Stimulated activated CD8-positive, alpha-beta memory T cell treated with anti-CD3 and anti-CD28 coated beads, Interleukin-12 subunit alpha, Interleukin-12 subunit beta, amount 100 ng/mL, for 24 hours (primary cell): ENCODE measurements around the gene ACTRT2.

ENCODE experiments used
- DNase-seq: peaks from one replicate; pipeline ENCODE4 v3.0.0-alpha.2; 2020; ENCODE audit errors: extremely low read depth

ACTRT2 gene

DNA sequence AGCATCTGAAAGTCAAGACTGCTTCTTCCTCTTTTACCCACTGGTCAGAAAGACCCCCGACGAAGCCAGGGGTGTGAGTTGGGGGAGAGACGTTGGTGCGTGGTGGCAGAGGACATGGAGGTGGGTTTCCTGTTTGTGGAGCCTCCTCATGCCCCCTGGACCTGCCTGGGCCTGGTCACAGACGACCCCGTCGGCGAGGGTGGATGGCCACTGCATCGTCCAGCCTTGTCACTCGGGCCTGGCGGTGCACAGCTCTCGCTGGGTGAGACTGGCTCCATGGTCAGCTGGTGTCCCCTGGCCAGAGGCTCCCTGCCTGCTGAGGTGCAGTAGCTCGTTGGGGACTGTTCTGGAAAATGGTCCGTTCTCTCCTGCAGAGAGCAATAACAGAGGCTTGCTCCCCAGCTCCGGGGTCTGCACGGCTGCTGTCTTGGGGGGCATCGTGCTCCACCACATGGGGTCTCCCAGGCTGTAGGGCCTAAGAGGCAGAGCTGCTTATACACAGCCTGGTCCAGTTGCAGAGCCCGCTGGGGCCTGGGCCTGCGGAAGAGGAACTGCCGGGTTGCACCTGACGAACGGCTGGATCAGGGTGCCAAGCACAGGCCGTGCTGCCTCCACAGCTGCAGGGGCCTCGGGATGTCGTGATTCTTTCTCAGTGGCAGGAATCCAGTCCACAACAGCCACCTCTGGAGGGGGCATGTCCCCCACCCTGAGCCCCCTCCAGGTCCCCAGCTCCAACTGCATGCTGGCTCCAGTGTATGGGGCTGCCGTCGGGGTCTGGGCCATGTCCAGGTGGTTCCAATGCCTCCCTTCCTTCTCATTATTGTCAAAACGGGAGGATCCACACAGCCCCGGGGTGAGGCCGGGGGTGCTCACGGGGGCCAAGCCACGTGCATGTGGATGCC lies 18.0 kb upstream of the ACTRT2 start:
- DNase-seq, result no peak

DNA sequence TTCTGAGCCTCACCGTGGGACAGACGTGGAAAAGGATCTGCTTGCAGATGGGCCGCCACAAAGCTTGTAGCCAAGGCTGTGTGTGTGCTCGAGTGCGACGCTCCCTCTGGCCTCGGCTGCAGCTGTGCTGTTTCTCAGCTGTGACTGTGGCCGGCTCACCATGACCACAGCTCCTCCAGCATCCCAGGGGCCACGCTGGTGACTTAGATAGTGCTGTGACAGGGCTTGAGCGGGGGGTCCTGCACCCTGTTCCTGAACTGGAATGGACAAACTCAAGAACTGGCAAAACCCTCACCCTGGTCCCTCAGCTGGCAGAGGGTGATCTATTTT lies 17.4 kb upstream of the ACTRT2 start:
- DNase-seq, result no peak

DNA sequence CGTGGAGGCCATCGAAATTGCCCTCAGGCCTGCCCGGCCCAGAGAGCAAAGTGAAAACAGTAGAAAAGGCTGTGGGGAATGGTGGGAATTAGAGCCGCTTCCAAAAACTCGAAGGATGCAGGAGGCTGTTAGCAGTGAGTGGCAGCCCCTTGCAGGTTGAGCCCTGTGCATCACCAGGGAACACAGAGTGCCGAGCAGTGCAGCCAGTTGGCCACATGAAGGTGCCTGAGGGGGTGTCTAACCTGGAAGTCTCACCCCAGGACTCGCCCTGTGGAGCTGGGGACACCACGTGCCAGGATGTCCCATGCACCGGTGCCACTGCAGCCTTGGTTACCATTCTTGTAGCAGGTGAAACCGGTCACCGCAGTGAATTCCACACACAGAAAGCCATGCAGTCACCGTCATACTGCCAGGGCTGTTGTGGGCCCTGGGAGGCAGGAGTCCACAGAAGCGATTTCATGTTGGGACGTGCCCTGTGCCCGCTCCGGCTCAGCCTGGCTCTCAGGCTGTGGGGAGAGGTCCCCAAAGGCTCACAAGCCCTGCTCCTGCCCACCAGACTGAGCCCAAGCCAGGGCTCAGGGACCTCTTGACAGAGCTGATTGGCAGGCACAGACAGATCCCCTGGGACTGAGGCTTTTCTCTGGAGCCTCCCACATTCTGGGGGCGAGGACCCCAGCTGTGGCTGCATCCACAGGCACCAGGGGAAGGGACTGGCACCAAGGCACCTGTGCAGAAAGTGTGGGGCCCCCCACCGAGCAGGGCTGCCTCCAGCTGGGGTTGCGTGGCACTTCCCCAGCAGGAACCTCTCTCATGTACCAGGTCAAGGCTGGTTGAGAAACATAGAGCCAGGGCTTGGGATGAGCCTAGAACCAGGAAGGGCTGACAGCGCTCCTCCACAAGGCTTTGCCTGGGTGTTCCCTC lies 16.7 kb upstream of the ACTRT2 start:
- no peak for DNase-seq

DNA sequence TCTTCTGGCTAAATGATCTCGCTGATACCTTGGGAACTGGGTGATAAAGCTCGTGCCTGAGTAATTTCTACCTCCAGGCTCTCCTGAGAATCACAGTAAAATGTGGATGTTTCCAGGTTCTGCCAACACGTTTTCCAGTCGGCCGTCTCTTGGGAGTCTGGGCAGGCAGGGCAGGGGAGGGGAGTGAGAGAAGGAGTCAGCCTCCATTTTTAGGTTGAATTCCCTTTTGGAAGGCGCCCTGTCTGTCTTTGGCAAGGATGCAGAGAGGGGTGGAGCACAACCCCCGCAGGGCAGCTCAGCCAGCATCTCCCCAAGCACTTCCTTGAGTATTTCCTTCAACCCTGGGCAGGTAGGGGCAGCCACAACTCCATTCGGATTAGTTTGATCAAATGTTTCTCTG lies 15.5 kb upstream of the ACTRT2 start:
- DNase-seq, result no peak

DNA sequence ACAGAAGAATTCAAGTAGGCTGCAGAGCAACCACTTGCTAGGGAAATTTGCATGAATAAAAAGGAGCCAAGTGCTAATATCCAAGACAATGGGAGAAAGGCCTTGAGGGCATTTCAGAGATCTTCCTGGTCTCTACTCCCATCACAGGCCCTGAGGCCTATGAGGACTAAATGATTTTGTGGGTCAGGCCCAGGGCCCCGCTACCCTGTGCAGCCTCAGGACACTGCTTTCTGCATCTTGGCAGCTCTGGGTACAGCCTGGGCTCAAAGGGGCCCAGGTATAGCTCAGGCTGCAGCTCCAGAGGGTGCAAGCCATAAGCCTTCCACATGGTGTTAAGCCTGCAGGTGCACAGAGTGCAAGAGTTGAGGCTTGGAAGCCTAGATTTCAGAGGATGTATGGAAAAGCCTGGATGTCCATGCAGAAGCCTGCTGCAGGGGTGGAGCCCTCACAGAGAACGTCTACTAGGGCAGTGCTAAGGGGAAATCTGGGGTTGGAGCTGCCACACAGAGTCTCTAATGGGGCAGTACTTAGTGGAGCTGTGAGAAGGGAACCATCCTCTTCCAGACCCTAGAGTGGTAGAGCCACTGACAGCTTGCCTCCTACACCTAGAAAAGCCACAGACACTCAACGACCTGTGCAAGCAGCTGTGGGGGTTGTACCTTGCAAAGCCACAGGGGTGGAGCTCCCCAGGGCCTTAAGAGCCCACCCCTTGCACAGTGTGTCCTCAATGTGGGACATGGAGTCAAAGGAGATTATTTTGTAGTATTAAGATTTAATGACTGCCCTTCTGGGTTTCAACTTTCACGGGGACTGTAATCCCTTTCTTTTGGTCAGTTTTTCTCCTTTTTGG lies 13.7 kb upstream of the ACTRT2 start:
- DNase-seq, result no peak

DNA sequence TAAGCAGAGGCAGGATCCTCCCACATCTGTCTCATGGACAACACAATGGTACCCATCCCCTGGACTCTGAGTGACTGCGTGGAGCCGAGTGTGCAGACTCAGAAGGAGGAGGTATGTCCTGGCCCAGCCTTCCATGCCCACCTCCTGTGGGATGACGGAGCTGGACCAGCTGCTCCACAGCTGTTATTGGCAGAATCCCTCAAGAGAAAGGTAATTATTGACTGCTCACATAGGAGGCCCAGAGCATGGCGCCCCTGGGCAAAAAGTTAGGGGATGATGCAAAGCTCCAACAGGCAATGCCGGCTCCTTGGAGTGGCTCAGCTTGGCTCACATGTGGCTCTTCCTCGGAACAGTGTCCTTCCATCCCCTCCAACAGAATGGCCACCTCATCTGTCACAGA lies 12.2 kb upstream of the ACTRT2 start:
- no peak for DNase-seq

DNA sequence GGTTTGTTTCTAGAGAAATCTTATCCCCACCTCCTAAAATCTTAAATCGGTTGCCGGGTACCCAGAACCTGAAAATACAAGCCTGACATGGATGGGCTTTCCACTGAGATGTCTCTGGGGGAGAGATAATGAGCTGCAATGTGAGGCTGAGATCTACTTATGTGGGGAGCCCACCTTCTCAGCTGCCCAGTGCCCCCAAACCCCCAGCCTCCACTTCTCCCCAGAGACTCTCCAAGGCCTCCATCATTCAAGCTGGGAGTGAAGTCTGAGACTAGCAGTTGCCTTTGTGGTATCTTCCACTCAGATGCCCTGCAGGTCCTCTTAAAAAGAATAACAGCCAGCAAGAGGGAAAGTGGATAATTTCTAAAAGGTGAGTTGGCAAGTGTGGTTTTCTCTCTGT lies 11.7 kb upstream of the ACTRT2 start:
- no peak for DNase-seq

DNA sequence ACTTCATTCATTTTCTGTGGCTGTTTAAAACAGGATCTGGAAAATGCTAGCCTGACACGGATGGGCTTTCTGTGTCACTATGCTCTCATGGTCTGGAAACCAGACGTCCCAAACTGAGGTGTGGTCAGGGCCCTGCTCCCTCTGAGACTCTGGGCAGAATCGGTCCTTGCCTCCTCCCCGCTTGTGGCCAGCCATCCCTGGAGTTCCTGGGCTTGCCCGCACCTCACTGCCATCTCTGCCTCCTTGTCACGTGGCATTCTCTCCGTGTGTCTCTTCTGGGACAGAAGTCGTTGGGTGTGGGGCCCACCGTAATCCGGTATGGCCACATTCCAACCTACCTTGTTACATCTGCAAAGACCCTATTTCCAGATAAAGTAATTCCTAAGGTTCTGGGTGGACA lies 10.1 kb upstream of the ACTRT2 start:
- DNase-seq, result no peak

DNA sequence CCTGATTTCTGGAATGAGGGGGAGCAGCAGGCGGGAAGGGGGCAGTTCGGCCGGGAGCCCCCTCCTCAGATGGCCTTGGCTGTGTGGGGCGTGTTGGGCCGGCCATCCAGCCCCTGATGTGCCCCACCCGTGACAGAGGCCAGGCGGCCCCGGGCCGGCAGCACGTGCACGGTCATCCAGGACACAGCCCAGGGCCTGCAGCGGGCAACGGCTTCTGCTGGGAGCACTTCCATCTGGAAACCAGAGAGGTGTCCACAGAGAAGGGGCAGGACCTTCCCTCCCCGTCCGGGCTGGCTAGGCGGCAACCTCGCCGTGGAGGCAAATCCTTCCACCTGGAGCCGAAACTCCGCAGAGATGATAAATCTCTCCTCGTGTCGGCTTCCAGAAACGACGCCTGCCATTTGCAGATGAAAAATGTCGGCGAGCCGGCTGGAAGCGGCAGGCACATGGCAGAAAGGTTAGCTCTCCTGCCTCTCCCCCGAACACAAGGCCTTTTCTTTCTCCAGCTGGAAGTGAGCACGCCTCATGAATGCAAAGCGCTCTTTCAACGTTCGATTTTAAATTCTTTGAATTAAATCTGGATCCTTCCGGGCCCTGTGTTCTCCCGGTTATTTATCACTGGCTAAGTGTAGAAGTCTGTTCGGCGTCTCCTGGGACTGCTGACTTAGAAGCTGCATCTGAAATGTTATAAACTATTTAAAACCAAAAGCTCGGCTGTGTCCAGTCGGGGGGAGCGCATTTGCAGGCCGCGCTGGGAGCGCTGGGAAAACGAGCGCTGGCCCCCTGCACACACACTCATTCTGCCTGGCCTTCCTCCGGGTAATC lies 9.4 kb upstream of the ACTRT2 start:
- DNase-seq, result no peak

DNA sequence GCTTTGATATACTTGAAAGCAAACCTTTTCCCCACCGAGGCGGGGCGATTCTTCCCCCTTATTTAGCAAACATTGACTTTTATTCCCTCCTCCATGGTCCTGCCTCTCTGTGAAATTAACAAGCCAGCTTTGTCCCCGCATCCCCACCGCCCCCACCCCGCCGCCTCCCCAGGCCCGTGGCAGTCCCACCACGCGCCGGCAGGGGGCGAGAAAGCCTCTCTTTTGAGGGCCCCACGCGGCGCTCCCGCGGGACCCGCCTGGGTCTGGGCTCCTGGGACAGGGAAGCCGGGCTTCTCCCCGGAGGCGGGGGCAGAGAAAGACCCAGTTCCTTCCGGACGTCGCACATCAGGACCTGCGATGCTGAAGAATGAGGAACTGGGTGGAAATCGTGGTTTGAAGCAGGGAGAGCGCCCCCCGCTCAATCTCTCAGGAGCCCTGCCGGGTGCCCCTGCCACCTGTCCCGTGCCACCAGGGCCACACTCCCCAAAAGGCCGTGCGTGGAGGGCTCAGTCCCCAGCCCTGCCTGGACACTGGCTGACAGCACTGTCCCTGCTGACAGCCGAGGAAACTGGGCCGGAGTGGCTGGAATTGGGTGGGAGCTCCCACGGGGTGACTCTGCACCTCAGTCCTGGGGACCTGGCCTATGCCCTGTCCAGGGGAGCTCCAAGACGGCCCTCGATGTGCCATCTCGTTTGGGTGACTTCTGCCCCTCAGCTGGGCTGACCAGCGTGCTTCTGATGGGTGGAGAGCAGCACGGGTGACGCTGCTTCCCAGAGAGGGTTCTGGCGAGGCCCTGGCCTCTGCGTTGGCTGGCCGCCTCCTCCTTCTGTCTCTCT lies 8.6 kb upstream of the ACTRT2 start:
- no peak for DNase-seq

DNA sequence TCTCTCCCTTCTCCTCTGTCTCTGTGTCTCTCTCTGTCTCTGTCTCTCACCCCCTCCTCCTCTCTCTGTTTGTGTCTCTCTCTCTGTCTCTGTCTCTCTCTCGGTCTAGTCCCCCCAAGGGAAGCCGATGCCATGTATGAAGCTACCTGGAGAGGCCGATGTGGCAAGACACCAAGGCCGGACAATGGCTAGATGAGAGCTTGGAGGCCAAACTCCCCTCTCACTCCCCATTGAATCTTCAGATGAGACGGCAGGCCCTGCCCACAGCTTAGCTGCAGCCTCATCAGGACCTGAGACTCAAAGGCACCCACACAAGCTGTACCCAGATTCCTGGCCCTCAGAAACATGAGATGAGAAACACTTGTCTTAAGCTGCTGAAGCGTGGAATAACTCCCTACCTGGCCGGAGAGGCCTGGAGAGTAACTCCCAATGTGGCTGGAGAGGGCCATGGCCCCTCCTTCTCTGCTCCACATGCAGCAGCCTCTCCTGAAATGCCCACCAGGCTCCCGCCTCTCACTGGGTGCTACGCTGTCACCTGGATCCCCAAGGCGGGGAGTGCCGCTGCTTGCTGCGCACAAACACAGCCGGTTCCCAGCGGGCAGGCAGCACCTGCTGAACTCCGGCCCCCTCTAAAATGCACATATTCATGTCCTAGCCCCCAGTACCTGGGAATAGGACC lies 7.8 kb upstream of the ACTRT2 start:
- no peak for DNase-seq

DNA sequence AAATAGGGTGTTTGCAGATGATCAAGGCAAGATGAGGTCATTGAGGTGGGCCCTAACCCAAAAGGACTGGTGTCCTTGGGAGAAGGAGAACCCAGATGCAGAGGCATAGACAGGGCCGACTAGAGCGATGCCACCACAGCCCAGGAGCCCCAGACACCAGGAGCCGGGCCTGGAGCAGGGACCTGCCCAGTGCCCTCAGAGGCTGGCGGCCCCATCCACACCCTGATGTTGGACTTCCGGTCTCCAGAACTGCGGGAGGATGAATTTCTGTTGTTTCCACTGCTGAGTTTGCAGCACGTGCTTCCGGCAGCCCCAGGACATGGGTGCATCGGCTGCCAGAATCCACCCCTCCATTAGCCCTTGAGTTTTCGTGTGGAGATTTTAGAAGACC lies 7.2 kb upstream of the ACTRT2 start:
- no peak for DNase-seq

DNA sequence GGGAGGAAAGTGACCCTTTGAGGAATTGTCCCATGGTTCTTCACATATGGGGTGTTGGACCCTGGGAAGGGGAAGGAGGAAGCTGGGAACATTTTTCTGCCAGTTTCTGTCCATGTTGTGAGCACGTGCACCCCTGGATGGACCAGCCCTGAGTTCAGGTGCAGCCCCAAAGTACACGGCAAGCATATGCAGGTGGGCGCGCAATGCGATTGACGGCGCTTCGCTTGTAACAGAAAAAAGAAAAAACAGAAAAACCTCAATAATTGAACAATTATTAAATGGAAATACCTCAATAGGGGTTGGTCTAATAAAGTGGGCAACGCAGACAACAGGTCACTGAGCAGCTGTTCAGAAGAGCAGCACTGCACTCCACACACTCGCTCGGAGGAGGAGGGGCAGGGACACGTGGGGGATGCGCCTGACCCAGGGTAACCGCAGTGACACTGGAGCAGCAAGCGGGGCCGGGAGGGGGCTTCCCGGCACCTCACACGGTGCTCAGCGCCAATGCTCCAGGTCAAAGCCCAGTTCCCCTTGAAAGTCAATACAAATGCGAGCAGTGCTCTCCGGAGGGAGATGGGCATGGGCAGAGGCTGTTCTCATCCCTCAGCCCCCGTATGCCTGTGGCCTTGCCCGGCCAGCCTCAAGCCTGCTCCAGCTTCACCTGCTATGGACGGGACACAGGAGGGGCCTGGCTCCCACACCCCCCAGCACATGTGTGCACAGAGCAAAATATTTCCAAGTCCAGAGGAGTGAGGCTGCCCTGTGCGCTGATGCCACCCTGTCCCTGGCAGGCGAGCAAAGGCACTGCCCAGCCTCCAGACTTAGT lies 6.6 kb upstream of the ACTRT2 start:
- DNase-seq, result no peak

DNA sequence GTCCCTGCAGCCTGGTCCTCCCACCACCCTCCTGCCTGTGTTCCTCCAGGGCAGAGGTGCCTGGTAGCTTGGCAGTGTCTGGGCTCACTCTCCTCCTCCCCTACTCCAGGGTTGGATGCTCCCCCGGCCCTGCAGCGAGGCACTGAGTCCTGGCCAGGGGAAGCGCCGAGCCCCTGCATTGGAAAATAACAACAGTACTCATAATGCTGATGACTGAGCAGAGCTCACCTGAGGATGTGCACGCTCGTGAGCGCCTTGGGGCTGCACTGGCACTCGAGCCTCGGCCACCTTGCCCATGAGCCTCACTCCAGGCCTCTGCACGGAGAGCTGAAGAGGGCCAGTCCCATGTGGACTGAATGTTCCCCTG lies 6.0 kb upstream of the ACTRT2 start:
- no peak for DNase-seq

DNA sequence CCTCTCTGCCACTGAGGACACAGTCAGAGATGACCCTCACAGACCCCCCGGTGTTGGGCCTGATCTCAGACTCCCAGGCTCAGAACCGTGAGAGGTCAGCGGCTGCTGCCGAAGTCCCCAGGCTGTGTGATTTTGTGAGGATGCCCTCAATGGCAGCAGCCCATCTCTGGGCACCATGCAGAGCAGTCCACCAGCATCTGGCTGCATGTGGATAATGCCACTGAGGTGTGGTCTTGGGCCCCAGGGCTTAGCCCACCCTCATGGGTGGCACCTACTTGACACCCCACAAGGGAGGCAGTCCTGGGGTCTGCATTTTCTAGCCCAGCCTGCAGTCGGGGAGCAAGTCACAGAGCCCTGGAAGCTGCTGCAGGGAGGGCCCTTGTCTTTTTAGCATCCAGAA lies 5.5 kb upstream of the ACTRT2 start:
- no peak for DNase-seq

DNA sequence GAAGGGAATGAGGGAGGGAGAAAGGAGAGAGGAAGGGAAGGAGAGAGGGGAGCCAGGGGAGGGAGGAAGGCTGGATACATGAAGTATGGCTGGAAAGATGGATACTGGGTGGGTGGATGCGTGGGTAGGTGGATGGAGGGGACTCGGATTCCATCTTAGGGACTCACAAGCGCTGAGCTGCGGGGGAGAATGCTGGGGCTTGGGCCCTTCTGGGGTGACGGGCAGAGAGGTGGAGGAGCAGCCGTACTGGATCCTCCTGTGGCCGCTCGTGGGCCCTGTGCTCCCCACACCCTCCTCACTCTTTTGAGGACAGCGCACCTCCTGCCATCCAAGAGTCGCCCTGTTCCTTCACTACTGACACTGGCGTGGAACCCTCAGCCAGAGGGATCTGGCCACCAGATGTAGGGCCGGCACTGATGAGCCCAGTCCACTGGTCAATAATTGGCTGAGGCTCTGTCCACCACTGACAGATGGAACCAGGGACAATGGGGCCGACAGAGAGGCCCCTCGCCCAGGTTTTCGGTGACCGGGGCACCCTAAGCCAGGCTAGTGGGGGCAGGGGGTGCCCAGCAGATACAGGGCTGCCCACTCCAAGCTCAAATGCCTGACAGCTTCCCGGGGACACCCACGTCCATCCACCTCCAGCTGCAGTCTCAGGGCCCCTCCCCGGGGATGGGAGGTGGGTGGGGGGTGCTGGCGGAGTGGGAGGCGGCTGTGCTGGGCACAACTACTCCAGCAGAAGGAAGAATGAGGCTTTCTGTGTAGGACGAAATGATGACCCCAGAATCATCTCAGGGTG lies 4.4 kb upstream of the ACTRT2 start:
- DNase-seq, result no peak

DNA sequence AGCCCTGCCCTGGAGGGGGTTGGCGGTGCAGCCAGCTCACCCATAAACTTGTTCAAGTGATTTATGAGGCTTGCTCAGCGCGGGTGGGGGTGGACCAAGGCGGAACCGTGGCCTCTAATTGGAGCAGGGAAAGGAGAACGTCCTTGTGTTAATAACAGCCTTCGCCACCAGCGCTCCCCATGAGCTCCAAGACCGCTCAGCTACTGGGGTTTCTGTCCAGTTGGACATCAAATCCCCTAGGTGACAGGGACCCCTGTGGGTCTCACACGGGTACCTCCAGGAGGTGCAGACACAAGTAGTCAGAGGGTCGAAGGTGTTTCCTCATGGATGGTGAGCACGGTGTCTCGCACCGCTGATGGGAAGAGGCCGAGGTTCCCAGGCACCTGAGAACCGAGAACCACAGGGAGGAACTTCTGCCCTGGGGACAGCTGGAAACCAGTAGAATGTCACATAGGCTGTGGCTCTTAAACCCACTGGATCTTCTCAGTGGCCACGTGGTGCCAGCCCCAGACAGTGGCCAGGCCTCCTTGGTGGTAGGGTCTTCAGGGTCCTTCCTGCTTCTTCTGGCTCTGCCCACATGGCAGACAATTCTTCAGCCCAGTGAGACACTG lies 3.7 kb upstream of the ACTRT2 start:
- DNase-seq, result no peak

DNA sequence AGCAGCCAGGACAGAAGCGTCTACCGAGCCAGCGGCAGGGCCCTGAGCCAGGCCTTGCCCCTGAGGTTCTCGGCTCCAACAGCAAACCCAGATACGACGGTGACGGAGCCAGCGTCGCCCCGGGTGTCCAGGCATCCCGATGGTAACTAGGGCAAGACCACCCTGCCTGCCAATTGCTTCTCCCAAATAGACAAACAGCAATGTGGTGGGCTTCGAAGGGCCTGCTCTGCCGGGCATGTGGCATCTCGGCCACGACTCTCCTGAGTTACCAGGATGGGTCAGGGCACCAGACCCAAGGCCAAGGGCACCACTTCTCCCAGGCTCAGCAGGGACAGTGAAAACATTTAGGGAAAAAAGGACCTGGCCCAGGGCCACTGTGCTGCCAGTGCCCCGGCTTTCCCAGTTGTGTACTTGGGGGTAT lies 3.2 kb upstream of the ACTRT2 start:
- DNase-seq, result no peak
